Parathyroid adenoma (tissue), 2 donors: ENCODE results near the gene TRAF3IP3.

Source experiments
- H2AFZ ChIP-seq: fragments of 300-600 bp; sonication (generic); one replicate; pipeline ENCODE4 v1.7.0; 2017; ENCODE audit warnings: antibody characterized with exemption, mild to moderate bottlenecking
- H3K27ac ChIP-seq: fragments of 300-600 bp; sonication (generic); one replicate; pipeline ENCODE4 v1.7.0; 2017
- H3K27me3 ChIP-seq: fragments of 300-600 bp; sonication (generic); one replicate; pipeline ENCODE4 v1.7.0; 2017; ENCODE audit warnings: low read length; ENCODE audit not compliant: control insufficient read depth, insufficient read depth
- H3K36me3 ChIP-seq: fragments of 300-600 bp; sonication (generic); one replicate; pipeline ENCODE4 v1.7.0; 2017; ENCODE audit warnings: low read length; ENCODE audit not compliant: control insufficient read depth, insufficient read depth
- H3K4me1 ChIP-seq: fragments of 300-600 bp; sonication (generic); one replicate; pipeline ENCODE4 v1.7.0; 2017; ENCODE audit warnings: control low read depth
- H3K4me2 ChIP-seq: fragments of 300-600 bp; sonication (generic); one replicate; pipeline ENCODE4 v1.7.0; 2017; ENCODE audit warnings: low read length
- H3K4me3 ChIP-seq: fragments of 300-600 bp; sonication (generic); one replicate; pipeline ENCODE4 v1.7.0; 2017; ENCODE audit warnings: low read depth, low read length
- H3K79me2 ChIP-seq: fragments of 300-600 bp; sonication (generic); one replicate; pipeline ENCODE4 v1.7.0; 2017; ENCODE audit warnings: control low read depth
- H3K9ac ChIP-seq: fragments of 300-600 bp; sonication (generic); one replicate; pipeline ENCODE4 v1.7.0; 2017; ENCODE audit warnings: mild to moderate bottlenecking
- H3K9me3 ChIP-seq: fragments of 300-600 bp; sonication (generic); one replicate; pipeline ENCODE4 v1.7.0; 2017; ENCODE audit warnings: low read length; ENCODE audit not compliant: control insufficient read depth
- CTCF ChIP-seq: fragments of 300-600 bp; sonication (generic); IDR thresholded peaks from one replicate; pipeline ENCODE4 v1.7.0; 2017; ENCODE audit warnings: antibody characterized with exemption, mild to moderate bottlenecking
- donor health status: primary hyperparathyroidism.

Gene TRAF3IP3

GRCh38 chr1:209809611-209810010 lies 53.8 kb downstream of the TRAF3IP3 start:
- Histone ChIP-seq H3K27me3 (no peaks in the 10 kb centered on the region), H3K9me3 (no peaks in the 10 kb centered on the region), H2AFZ (no peak overlapping the region), H3K4me2 (no peak overlapping the region), H3K4me1 (peaks cover 2% of the 10 kb centered on the region), H3K4me3 (no peak overlapping the region), H3K9ac (no peak overlapping the region), H3K79me2 (peaks cover 4% of the 10 kb centered on the region), H3K36me3 (no peaks in the 10 kb centered on the region), H3K27ac (no peak overlapping the region)
- no peak for TF ChIP-seq CTCF

DNA sequence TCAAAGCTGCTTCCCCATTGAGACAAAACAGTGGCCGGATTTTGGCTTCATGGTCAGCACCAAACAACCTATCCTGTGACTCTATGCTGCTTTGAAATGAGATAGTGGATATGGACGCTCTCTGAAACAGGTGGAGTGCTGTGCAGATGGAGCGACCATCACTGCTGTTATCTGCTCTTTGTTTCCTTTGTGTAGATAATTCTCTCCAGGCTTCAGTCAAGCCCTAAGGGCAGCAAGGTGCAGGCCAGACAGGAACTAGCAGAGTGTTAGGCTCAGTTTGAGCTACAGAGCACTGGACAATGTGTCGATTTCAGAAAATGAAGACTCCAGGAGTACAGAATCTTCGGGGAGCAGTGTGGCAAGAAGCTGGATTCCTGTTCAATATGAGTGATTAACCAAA lies 54.9 kb downstream of the TRAF3IP3 start:
- no peak for TF ChIP-seq CTCF
- Histone ChIP-seq H3K4me3 (no peak overlapping the region), H3K4me1 (no peaks in the 10 kb centered on the region), H3K9ac (no peak overlapping the region), H2AFZ (no peak overlapping the region), H3K4me2 (no peak overlapping the region), H3K79me2 (no peaks in the 10 kb centered on the region), H3K27ac (no peak overlapping the region), H3K27me3 (no peaks in the 10 kb centered on the region), H3K36me3 (no peaks in the 10 kb centered on the region), H3K9me3 (no peaks in the 10 kb centered on the region)

DNA sequence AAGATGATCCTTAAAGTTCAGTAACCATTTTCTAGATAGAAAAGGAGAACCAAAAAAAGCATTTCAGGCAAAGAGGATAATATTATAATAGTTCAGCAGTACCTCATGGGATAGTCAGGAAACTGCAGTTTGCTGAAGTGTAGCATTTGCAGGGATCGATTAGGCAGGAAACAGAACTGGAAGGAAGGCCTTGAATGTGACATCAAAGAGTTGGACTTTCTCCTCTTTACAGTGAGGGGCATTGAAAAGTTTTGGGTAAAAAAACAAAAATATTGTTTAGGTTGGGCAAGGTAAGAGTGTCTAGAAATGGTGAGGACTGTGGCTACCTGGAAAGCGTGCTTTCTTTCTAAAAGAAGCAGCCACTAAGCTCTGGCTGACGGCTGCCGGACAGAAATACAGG lies 58.0 kb downstream of the TRAF3IP3 start:
- Histone ChIP-seq H3K79me2 (no peaks in the 10 kb centered on the region), H3K36me3 (no peaks in the 10 kb centered on the region), H2AFZ (no peak overlapping the region), H3K9me3 (no peaks in the 10 kb centered on the region), H3K4me3 (no peak overlapping the region), H3K27ac (no peak overlapping the region), H3K9ac (no peak overlapping the region), H3K4me1 (no peaks in the 10 kb centered on the region), H3K4me2 (no peak overlapping the region), H3K27me3 (peaks cover 3% of the 10 kb centered on the region)
- no peak for TF ChIP-seq CTCF

- no peak for TF ChIP-seq CTCF
- Histone ChIP-seq H3K4me3 (no peak overlapping the region), H3K4me1 (no peaks in the 10 kb centered on the region), H3K79me2 (no peaks in the 10 kb centered on the region), H3K36me3 (no peaks in the 10 kb centered on the region), H3K9ac (no peak overlapping the region), H3K9me3 (no peaks in the 10 kb centered on the region), H3K27ac (no peak overlapping the region), H3K27me3 (peaks cover 3% of the 10 kb centered on the region), H2AFZ (no peak overlapping the region), H3K4me2 (no peak overlapping the region)
Measured at GRCh38 chr1:209815490-209815889, 59.6 kb downstream of the TRAF3IP3 start.

GRCh38 chr1:209815931-209816341 lies 60.1 kb downstream of the TRAF3IP3 start:
- Histone ChIP-seq H3K9me3 (no peaks in the 10 kb centered on the region), H3K36me3 (no peaks in the 10 kb centered on the region), H2AFZ (no peak overlapping the region), H3K27ac (no peak overlapping the region), H3K27me3 (peaks cover 3% of the 10 kb centered on the region), H3K4me1 (no peaks in the 10 kb centered on the region), H3K4me3 (no peak overlapping the region), H3K9ac (no peak overlapping the region), H3K79me2 (no peaks in the 10 kb centered on the region), H3K4me2 (no peak overlapping the region)
- TF ChIP-seq CTCF = no peak
